Hepatocyte (in vitro differentiated cells): ENCODE data around the gene PRR18.

Experiments
- EZH2 ChIP-seq: fragments of 200-600 bp; sonication (generic); IDR thresholded peaks from 2 replicates; pipeline ENCODE4 v1.6.1; 2016; ENCODE audit warnings: antibody characterized with exemption, mild to moderate bottlenecking, borderline replicate concordance
- TF ChIP-seq, protein P1 (sequence below): fragments of 200-600 bp; sonication (generic); IDR thresholded peaks from 2 replicates; pipeline ENCODE4 v1.5.1; 2016; ENCODE audit warnings: antibody characterized with exemption, mild to moderate bottlenecking; ENCODE audit not compliant: poor library complexity

DNA sequence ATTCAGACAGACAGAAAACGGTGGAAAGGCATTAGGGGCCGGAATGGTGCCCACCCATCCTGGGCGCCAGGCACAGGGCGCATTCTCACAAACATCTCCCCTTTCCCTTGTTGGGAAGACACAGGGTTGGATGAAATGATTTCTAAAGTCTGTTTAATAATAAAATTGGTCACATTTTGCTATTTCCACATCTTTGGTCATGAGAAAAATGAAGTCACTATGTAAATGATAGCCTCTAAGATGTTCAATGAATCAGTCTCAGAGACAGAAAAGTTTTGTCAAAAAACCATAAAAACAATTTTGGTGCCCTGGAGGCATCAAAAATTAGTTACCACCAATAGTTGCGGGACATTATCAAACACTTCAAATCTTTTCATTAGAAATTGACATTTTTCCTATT, 40.7 kb downstream of the PRR18 start:
- TF ChIP-seq, protein P1, sequence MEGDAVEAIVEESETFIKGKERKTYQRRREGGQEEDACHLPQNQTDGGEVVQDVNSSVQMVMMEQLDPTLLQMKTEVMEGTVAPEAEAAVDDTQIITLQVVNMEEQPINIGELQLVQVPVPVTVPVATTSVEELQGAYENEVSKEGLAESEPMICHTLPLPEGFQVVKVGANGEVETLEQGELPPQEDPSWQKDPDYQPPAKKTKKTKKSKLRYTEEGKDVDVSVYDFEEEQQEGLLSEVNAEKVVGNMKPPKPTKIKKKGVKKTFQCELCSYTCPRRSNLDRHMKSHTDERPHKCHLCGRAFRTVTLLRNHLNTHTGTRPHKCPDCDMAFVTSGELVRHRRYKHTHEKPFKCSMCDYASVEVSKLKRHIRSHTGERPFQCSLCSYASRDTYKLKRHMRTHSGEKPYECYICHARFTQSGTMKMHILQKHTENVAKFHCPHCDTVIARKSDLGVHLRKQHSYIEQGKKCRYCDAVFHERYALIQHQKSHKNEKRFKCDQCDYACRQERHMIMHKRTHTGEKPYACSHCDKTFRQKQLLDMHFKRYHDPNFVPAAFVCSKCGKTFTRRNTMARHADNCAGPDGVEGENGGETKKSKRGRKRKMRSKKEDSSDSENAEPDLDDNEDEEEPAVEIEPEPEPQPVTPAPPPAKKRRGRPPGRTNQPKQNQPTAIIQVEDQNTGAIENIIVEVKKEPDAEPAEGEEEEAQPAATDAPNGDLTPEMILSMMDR: no peak
- no peak for TF ChIP-seq EZH2
